Fibroblast of lung (primary cell): ENCODE results near the gene OPA3. TPM values are rescaled to one million over a fixed set of nuclear protein-coding genes. Genes with fewer than 3 reads are reported as not detected.
A peak's percentile ranks its signal among the peaks of the same experiment; 100 is the strongest.

Experiments
- DNase-seq, 2 donors: peaks; one replicate each; pipeline versions ENCODE4 v3.0.0 to v3.0.0-alpha.2; 2010; ENCODE audit warnings: low read depth in 2 of 2
- H2AFZ ChIP-seq: 2 replicates; pipeline ENCODE4 v1.5.1; 2012; ENCODE audit warnings: low read length, control low read depth, inconsistent platforms
- H3K27ac ChIP-seq: 2 replicates; pipeline ENCODE4 v1.5.1; 2011; ENCODE audit warnings: low read length, control low read depth; ENCODE audit not compliant: insufficient read depth
- H3K27me3 ChIP-seq: 2 replicates; pipeline ENCODE4 v1.5.1; 2011; ENCODE audit warnings: mild to moderate bottlenecking, low read length; ENCODE audit not compliant: control insufficient read depth, insufficient read depth
- H3K36me3 ChIP-seq: 2 replicates; pipeline ENCODE4 v1.5.1; 2011; ENCODE audit warnings: low read length; ENCODE audit not compliant: control insufficient read depth, insufficient read depth
- H3K4me1 ChIP-seq: 2 replicates; pipeline ENCODE4 v1.5.1; 2011; ENCODE audit warnings: low read length; ENCODE audit not compliant: control insufficient read depth, insufficient read depth; ENCODE audit errors: extremely low read depth
- H3K4me2 ChIP-seq: 2 replicates; pipeline ENCODE4 v1.5.1; 2011; ENCODE audit warnings: low read length, control low read depth; ENCODE audit not compliant: insufficient read depth; ENCODE audit errors: extremely low read depth
- H3K4me3 ChIP-seq, 4 experiments: fragments of 200-600 bp in 1 of 4; sonication (generic) in 1 of 4; replicated peaks in 1 of 4; 2 replicates each; pipeline ENCODE4 v1.5.1; 2011 to 2016; ENCODE audit warnings: low read length in 4 of 4, low read depth in 3 of 4, mild to moderate bottlenecking in 3 of 4, control low read depth in 2 of 4, inconsistent platforms in 1 of 4, mixed read lengths in 1 of 4; ENCODE audit not compliant: insufficient read depth in 1 of 4; ENCODE audit errors: control extremely low read depth in 1 of 4
- H3K79me2 ChIP-seq: 2 replicates; pipeline ENCODE4 v1.5.1; 2012; ENCODE audit warnings: mild to moderate bottlenecking, low read length, inconsistent platforms; ENCODE audit not compliant: control insufficient read depth, insufficient read depth
- H3K9ac ChIP-seq: 2 replicates; pipeline ENCODE4 v1.5.1; 2011; ENCODE audit warnings: mild to moderate bottlenecking, low read length, control low read depth; ENCODE audit not compliant: insufficient read depth
- H3K9me3 ChIP-seq: 2 replicates; pipeline ENCODE4 v1.5.1; 2012; ENCODE audit warnings: low read depth, low read length; ENCODE audit not compliant: control insufficient read depth, insufficient read depth
- H4K20me1 ChIP-seq: 2 replicates; pipeline ENCODE4 v1.5.1; 2011; ENCODE audit warnings: low read length; ENCODE audit not compliant: control insufficient read depth, insufficient read depth; ENCODE audit errors: extremely low read depth
- CTCF ChIP-seq, 2 donors: IDR thresholded peaks in 1 of 2; conservative IDR thresholded peaks in 1 of 2; 1 replicate in 1 of 2; 2 replicates in 1 of 2; pipeline ENCODE4 v1.5.1; 2011 to 2012; ENCODE audit warnings: low read length in 2 of 2, control low read depth in 1 of 2, inconsistent platforms in 1 of 2, low read depth in 1 of 2, mild to moderate bottlenecking in 1 of 2
- EZH2 ChIP-seq: IDR thresholded peaks from 2 replicates; pipeline ENCODE4 v1.5.1; 2012; ENCODE audit warnings: low read length, control low read depth, mild to moderate bottlenecking; ENCODE audit errors: missing control alignments
- polyA plus RNA-seq, 2 donors: library from polyadenylated mRNA; depleted of rRNA in 1 of 2; stranded (reverse) in 1 of 2; unstranded in 1 of 2; fragments of >200 nt; gene quantifications; 2 replicates each; pipeline ENCODE4 v1.2.1, GENCODE V29; 2011 to 2012; ENCODE audit warnings: missing spikeins in 1 of 2
- total RNA-seq: library from RNA; depleted of rRNA; stranded (reverse); fragments of >200 nt; gene quantifications from 2 replicates; pipeline ENCODE4 v1.2.1, GENCODE V29; 2014

Gene OPA3
- total and polyA plus RNA-seq, 2 donors (not counting 1 experiment from before 2014, with no cell fraction given): 3.8 to 8.3 TPM

DNA sequence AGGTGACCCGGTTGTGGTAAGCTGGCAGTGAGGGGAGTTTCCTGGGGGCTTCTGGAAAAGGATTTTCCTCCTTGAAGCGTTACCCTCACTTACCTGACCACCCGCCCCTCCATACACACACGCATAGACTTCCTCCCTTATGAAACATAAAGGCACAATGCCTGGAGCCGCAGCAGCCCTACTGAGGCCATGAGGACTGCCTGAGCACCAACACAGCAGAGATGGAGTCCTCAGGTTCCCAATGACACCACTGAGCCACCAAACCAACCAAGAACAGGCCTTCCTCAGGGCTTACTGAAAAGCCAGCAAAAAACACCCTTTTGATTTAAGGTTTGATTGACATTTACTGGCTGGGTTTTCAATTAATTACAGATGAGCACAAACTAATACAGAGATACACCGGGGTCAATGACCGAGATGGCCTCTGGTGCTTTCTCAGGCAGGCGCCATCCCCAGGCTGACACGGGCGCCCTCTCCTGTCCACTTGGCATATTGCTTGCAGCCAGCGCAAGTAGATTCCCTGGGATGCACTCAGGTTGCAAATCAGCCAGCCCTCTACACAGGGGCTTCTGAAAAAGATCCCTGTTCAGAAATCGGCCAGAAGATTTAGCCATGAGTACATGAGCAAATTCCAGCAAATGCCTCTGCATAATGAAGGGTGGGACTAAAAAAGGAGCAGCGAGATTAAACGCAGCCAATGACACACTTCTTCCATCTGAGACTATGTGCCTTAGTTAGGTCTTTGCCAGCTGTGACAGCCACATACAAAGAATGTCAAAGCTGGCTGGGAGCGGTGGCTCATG is 14.8 kb downstream of the OPA3 start:
- DNase-seq: peak; percentile 19 to 38
- no peak overlapping the region for H3K27ac ChIP-seq

GRCh38 chr19:45568732-45569131 is 15.9 kb downstream of the OPA3 start:
- H3K36me3 ChIP-seq: no peaks in the 10 kb centered on the region
- H3K9me3 ChIP-seq: no peaks in the 10 kb centered on the region
- peak overlapping the region; percentile 58 for H3K27ac ChIP-seq
- H3K27me3 ChIP-seq: no peaks in the 10 kb centered on the region
- no peak overlapping the region for H2AFZ ChIP-seq
- peaks cover 4% of the 10 kb centered on the region for H3K4me1 ChIP-seq
- H3K9ac ChIP-seq: no peak overlapping the region
- TF ChIP-seq CTCF (conservative IDR thresholded peaks at IDR 0.05 in 1 of 2, IDR thresholded peaks at IDR 0.05 in 1 of 2; ENCODE audit: low read depth in 1 of 2, low read length in 2 of 2) (no peak), EZH2 (no peak)
- no peak overlapping the region for H3K4me3 ChIP-seq
- no peaks in the 10 kb centered on the region for H3K79me2 ChIP-seq
- no peaks in the 10 kb centered on the region for H4K20me1 ChIP-seq
- DNase-seq: peak; percentile 73 to 79
- H3K4me2 ChIP-seq: no peak overlapping the region

More for the DNA sequence above, 14.8 kb downstream of the OPA3 start:
- Histone ChIP-seq H3K9me3 (no peaks in the 10 kb centered on the region), H3K27me3 (no peaks in the 10 kb centered on the region), H3K4me2 (no peak overlapping the region), H3K4me1 (peaks cover 8% of the 10 kb centered on the region), H2AFZ (no peak overlapping the region), H3K79me2 (peaks cover 5% of the 10 kb centered on the region), H3K9ac (no peak overlapping the region), H4K20me1 (no peaks in the 10 kb centered on the region), H3K36me3 (no peaks in the 10 kb centered on the region), H3K4me3 (no peak overlapping the region)
- TF ChIP-seq CTCF (conservative IDR thresholded peaks at IDR 0.05 in 1 of 2, IDR thresholded peaks at IDR 0.05 in 1 of 2; ENCODE audit: low read depth in 1 of 2, low read length in 2 of 2) (peak; percentile 64 to 81), EZH2 (no peak)

- Histone ChIP-seq H3K9ac (no peak overlapping the region), H3K9me3 (no peaks in the 10 kb centered on the region), H3K36me3 (no peaks in the 10 kb centered on the region), H3K79me2 (no peaks in the 10 kb centered on the region), H4K20me1 (no peaks in the 10 kb centered on the region), H2AFZ (no peak overlapping the region), H3K4me3 (no peak overlapping the region), H3K27ac (no peak overlapping the region), H3K27me3 (no peaks in the 10 kb centered on the region), H3K4me1 (peaks cover 4% of the 10 kb centered on the region), H3K4me2 (no peak overlapping the region)
- DNase-seq: no peak
- no peak for TF ChIP-seq CTCF (conservative IDR thresholded peaks at IDR 0.05 in 1 of 2, IDR thresholded peaks at IDR 0.05 in 1 of 2; ENCODE audit: low read depth in 1 of 2, low read length in 2 of 2)
- no peak for TF ChIP-seq EZH2
Measured at GRCh38 chr19:45567609-45568008, 17.0 kb downstream of the OPA3 start.
